ENCODE measurements around the gene TAGAP. TPM values are rescaled to one million over a fixed set of nuclear protein-coding genes. Genes with fewer than 3 reads are reported as not detected.
"Not testable (repeated sequence)": the region's sequence is repeated elsewhere in the genome, so short reads cannot be mapped to it uniquely, and the experiment has no call there.

TAGAP gene
- total and polyA plus RNA-seq, 8 donors = 0.93 to 4.1 (median 2.0) TPM; not detected in 1

DNA sequence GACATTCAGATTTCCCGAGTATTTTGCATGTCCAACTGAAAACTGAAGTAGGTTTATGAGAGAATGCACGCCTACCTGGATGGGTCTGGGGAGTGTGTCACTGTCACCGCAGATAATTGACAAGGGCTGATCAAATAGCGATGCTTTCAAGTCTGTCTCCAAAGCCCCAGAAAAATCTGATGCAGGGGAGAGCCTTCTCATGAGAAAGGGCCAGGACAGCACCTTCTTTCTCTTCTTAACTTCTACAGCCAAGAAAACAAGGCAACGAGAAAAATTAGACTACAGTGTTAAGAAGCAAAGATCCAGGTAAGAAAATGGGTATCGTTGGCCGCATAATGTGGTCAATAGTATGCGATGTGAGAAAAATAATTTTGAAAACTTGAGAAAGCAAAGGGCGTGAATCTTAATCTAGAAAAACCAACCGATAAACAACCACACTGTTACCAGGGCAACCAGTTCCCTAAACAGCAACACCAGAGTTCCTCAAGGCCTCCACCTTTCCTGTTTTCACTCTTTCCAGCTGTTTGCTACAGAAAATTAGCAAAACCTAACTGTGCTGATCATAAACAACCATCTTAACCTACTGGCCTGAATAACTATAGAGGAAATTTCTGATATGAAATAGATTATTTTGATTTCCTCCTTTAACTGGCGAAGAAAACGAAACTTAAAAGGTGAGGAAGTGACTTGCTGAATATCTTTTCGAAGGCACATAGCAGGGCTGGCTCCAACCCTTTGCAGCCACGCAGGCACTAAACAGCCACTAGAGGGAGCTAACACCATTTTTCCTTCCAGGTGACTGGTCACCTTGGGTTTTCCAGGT, 2.6 kb downstream of the TAGAP start:
- TF ChIP-seq, protein P1, sequence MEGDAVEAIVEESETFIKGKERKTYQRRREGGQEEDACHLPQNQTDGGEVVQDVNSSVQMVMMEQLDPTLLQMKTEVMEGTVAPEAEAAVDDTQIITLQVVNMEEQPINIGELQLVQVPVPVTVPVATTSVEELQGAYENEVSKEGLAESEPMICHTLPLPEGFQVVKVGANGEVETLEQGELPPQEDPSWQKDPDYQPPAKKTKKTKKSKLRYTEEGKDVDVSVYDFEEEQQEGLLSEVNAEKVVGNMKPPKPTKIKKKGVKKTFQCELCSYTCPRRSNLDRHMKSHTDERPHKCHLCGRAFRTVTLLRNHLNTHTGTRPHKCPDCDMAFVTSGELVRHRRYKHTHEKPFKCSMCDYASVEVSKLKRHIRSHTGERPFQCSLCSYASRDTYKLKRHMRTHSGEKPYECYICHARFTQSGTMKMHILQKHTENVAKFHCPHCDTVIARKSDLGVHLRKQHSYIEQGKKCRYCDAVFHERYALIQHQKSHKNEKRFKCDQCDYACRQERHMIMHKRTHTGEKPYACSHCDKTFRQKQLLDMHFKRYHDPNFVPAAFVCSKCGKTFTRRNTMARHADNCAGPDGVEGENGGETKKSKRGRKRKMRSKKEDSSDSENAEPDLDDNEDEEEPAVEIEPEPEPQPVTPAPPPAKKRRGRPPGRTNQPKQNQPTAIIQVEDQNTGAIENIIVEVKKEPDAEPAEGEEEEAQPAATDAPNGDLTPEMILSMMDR (IDR thresholded peaks at IDR 0.05) = peak in 5 of 7 experiments; percentile 81 to 92 (median 92)
- TF ChIP-seq POLR2AphosphoS5 (IDR thresholded peaks at IDR 0.05) = peak in 1 of 3 donors; percentile 60
- TF ChIP-seq EP300 (IDR thresholded peaks at IDR 0.05) = no peak
- 47 to 52% (median 51%) methylated on average over 14 of the region's 14 CpGs for WGBS, 5 donors
- peak; percentile 77 to 92 for DNase-seq
- peak overlapping the region in 3 of 4 donors; percentile 22 to 39 (median 35) for H3K4me3 ChIP-seq
- H3K27ac ChIP-seq = peak overlapping the region in 3 of 5 donors; percentile 42 to 80 (median 79)
- no peaks in the 10 kb centered on the region for H3K27me3 ChIP-seq
- no peaks in the 10 kb centered on the region for H3K9me3 ChIP-seq
- peaks cover 0 to 47% (median 9%) of the 10 kb centered on the region in 4 donors for H3K4me1 ChIP-seq
- intact Hi-C loops (cut with DNase I; ENCODE audit: low total_unique reads) = loop anchor here (10.0 kb wide), 1 partner anchor 63 kb away; no protein-coding TSS in a partner anchor
- peaks cover 0 to 17% (median 7%) of the 10 kb centered on the region in 4 donors for H3K36me3 ChIP-seq

DNA sequence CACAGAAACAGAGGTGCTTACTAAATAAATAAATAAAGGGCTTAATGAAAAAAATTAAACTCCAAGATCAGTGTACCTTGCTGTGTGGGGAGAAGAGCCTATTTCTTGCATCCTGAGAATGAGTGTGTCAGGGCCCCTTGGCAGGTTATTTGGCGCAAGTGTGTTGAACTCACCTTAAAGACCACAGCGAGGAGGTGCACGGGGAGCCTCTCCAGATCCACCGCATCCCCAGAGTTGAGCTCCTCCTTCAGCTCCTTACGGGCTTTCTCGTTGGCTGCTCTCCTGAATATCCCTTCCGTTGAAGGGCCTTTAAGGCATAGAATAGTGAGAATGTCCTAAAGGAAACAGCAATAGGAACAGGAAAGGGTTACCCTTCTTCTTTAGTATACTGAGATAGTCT, 3.6 kb downstream of the TAGAP start:
- intact Hi-C loops (cut with DNase I; ENCODE audit: low total_unique reads) = loop anchor here (10.0 kb wide), 1 partner anchor 64 kb away; no protein-coding TSS in a partner anchor
- TF ChIP-seq POLR2AphosphoS5 (IDR thresholded peaks at IDR 0.05) (no peak), POLR2A (IDR thresholded peaks at IDR 0.05) (no peak), EP300 (IDR thresholded peaks at IDR 0.05) (no peak)
- TF ChIP-seq, protein P1 (IDR thresholded peaks at IDR 0.05) = no peak
- H3K27me3 ChIP-seq = no peaks in the 10 kb centered on the region
- H3K4me3 ChIP-seq = peak overlapping the region in 1 of 4 donors; percentile 39
- 82 to 94% (median 90%) methylated on average over 7 of the region's 7 CpGs for WGBS, 5 donors
- peaks cover 0 to 27% (median 13%) of the 10 kb centered on the region in 4 donors for H3K36me3 ChIP-seq
- H3K9me3 ChIP-seq = no peaks in the 10 kb centered on the region
- peak overlapping the region in 2 of 5 donors; percentile 74 to 79 for H3K27ac ChIP-seq
- H3K4me1 ChIP-seq = peaks cover 0 to 47% (median 9%) of the 10 kb centered on the region in 4 donors
- DNase-seq = no peak

- Histone ChIP-seq H3K36me3 (peaks cover 0 to 38% (median 17%) of the 10 kb centered on the region in 4 donors), H3K4me1 (peaks cover 0 to 37% (median 9%) of the 10 kb centered on the region in 4 donors), H3K9me3 (no peaks in the 10 kb centered on the region), H3K4me3 (no peak overlapping the region), H3K27me3 (no peaks in the 10 kb centered on the region), H3K27ac (peak overlapping the region in 4 of 5 donors; percentile 0 to 79 (median 47))
- 70 to 82% (median 70%) methylated on average over 1 of the region's 1 CpG for WGBS, 5 donors
- no peak for DNase-seq
- TF ChIP-seq POLR2AphosphoS5 (IDR thresholded peaks at IDR 0.05) (no peak), POLR2A (IDR thresholded peaks at IDR 0.05) (no peak), EP300 (IDR thresholded peaks at IDR 0.05) (no peak)
- TF ChIP-seq, protein P1 (IDR thresholded peaks at IDR 0.05) = no peak
- intact Hi-C loops (cut with DNase I; ENCODE audit: low total_unique reads) = loop anchor here (10.0 kb wide), 1 partner anchor 65 kb away; no protein-coding TSS in a partner anchor
These were observed 4.9 kb downstream of the TAGAP start for GRCh38 chr6:159039885-159040258.

DNA sequence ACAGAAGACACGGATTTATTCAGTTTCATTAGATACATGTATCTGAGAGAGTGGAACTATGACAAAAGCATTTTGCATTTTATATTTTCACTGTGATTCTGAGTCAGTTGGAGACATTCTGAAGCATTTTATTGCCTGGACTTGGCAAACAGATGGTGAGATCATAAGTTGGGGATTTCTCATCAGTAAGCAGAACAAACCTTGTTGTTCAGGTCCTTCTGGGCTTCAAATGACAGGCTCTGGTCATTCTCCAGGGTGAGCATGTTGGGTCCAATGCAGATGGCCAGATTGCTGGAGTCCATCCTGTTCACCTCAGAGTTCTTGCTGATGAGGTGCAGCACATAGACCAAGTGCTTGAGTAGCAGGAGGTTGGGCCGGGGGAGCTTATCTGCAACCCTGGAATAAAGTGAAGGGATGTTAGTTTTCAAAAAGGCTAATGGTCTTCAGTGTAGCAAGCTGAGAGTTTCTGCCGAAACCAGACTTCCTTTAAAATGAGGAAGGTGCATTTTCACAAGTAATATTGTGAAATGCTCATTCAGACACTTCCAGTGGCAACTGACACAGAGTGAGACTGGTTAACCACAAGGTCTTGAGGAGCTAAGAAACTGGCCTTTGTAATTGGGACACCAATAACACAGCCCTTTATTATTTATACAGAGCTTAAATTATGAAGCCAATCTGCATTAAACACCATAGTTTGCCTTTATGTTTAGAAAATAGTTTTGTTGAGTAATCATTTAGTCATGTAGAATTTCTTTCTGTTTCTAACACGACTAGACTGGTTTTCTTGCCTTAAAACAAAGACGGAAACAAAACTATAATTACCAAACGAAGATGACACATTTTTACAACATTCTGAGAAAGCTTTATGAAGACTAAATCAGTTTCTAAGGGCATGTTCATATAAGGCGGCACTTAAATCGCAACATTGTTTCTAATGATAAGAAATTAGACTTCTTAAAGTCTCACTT, 5.6 kb downstream of the TAGAP start:
- no peak overlapping the region for H3K4me3 ChIP-seq
- TF ChIP-seq POLR2A (IDR thresholded peaks at IDR 0.05) = no peak
- TF ChIP-seq, protein P1 (IDR thresholded peaks at IDR 0.05) = no peak
- TF ChIP-seq EP300 (IDR thresholded peaks at IDR 0.05) = no peak
- TF ChIP-seq POLR2AphosphoS5 (IDR thresholded peaks at IDR 0.05) = no peak
- no peaks in the 10 kb centered on the region for H3K27me3 ChIP-seq
- DNase-seq = peak in 1 of 2 donors; percentile 54
- no peaks in the 10 kb centered on the region for H3K9me3 ChIP-seq
- peak overlapping the region in 4 of 5 donors; percentile 0 to 79 (median 47) for H3K27ac ChIP-seq
- 65 to 73% (median 69%) methylated on average over 8 of the region's 8 CpGs for WGBS, 5 donors
- peaks cover 0 to 38% (median 17%) of the 10 kb centered on the region in 4 donors for H3K36me3 ChIP-seq
- intact Hi-C loops (cut with DNase I; ENCODE audit: low total_unique reads) = no loop called here
- H3K4me1 ChIP-seq = peaks cover 0 to 37% (median 9%) of the 10 kb centered on the region in 4 donors

DNA sequence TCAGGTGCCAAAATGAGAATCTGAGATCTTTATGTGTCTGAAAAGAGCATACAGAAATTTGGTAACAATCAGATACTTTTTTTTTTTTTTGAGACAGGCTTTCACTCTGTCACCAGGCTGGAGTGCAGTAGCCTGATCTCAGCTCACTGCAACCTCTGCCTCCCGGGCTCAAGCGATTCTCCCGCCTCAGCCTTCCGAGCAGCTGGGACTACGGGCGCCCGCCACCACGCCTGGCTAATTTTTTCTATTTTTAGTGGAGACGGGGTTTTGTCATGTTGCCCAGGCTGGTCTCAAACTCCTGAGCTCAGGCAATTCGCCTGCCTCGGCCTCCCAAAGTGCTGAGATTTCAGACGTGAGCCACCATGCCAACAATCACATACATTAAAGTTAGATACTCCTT, 6.5 kb downstream of the TAGAP start:
- H3K4me3 ChIP-seq; H3K27me3 ChIP-seq; intact Hi-C loops (cut with DNase I; ENCODE audit: low total_unique reads); DNase-seq; H3K9me3 ChIP-seq: not testable (repeated sequence)
- H3K36me3 ChIP-seq = peaks cover 0 to 38% (median 17%) of the 10 kb centered on the region in 4 donors
- peak overlapping the region in 2 of 5 donors; percentile 74 to 79 for H3K27ac ChIP-seq
- peaks cover 0 to 37% (median 9%) of the 10 kb centered on the region in 4 donors for H3K4me1 ChIP-seq
- 73 to 87% (median 81%) methylated on average over 12 of the region's 12 CpGs for WGBS, 5 donors

Measured in stomach (tissue), 9 donors.